Measurements from ENCODE around the gene FAR2.

DNA sequence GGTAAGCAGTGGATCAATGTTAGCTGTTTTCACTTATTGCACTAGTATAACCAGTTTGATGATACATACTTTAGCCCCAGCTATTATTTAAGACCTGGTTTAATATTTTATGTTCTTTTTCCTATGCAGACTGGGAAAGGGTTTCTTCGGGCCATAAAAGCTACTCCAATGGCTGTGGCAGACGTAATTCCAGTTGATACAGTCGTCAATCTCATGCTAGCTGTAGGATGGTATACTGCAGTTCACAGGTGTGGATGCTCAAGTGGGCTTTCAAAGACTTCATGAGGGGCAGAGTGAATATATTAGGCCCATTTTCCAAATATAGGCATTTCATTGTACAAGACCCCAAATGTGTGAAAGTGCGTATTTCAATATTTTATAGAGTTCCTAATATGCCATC lies 161.8 kb downstream of the FAR2 start:
- TF ChIP-seq, protein P1, sequence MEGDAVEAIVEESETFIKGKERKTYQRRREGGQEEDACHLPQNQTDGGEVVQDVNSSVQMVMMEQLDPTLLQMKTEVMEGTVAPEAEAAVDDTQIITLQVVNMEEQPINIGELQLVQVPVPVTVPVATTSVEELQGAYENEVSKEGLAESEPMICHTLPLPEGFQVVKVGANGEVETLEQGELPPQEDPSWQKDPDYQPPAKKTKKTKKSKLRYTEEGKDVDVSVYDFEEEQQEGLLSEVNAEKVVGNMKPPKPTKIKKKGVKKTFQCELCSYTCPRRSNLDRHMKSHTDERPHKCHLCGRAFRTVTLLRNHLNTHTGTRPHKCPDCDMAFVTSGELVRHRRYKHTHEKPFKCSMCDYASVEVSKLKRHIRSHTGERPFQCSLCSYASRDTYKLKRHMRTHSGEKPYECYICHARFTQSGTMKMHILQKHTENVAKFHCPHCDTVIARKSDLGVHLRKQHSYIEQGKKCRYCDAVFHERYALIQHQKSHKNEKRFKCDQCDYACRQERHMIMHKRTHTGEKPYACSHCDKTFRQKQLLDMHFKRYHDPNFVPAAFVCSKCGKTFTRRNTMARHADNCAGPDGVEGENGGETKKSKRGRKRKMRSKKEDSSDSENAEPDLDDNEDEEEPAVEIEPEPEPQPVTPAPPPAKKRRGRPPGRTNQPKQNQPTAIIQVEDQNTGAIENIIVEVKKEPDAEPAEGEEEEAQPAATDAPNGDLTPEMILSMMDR (conservative IDR thresholded peaks at IDR 0.05; ENCODE audit: low read length): no peak
- no peak for TF ChIP-seq EZH2phosphoT487 (IDR thresholded peaks at IDR 0.05; ENCODE audit: borderline replicate concordance, low read depth, low read length)
